ENCODE results near the gene LIF.
"Not testable (repeated sequence)": the region's sequence is repeated elsewhere in the genome, so short reads cannot be mapped to it uniquely, and the experiment has no call there.

The LIF gene

GRCh38 chr22:30206944-30207343 is 39.6 kb downstream of the LIF start:
- DNase-seq (ENCODE audit: low spot score) = no peak

GRCh38 chr22:30205281-30206115 is 41.1 kb downstream of the LIF start:
- no peak for DNase-seq (ENCODE audit: low spot score)

- no peak for DNase-seq (ENCODE audit: low spot score)
These were observed 41.8 kb downstream of the LIF start for GRCh38 chr22:30204742-30205111.

- DNase-seq (ENCODE audit: low spot score) = no peak
These were observed 42.4 kb downstream of the LIF start for GRCh38 chr22:30204015-30204741.

- DNase-seq (ENCODE audit: low spot score) = no peak
These were observed 44.0 kb downstream of the LIF start for GRCh38 chr22:30202531-30203006.

GRCh38 chr22:30201945-30202344 is 44.6 kb downstream of the LIF start:
- no peak for DNase-seq (ENCODE audit: low spot score)

- DNase-seq (ENCODE audit: low spot score) = not testable (repeated sequence)
These were observed 45.7 kb downstream of the LIF start for GRCh38 chr22:30200905-30201304.

- DNase-seq (ENCODE audit: low spot score) = peak; percentile 69
These were observed 47.6 kb downstream of the LIF start for GRCh38 chr22:30198921-30199320.

- no peak for DNase-seq (ENCODE audit: low spot score)
These were observed 48.3 kb downstream of the LIF start for GRCh38 chr22:30198152-30198825.

- no peak for DNase-seq (ENCODE audit: low spot score)
These were observed 49.2 kb downstream of the LIF start for GRCh38 chr22:30197389-30197788.

- DNase-seq (ENCODE audit: low spot score) = no peak
These were observed 49.7 kb downstream of the LIF start for GRCh38 chr22:30196880-30197336.

- peak; percentile 82 for DNase-seq (ENCODE audit: low spot score)
These were observed 50.2 kb downstream of the LIF start for GRCh38 chr22:30196141-30196879.

GRCh38 chr22:30195245-30196140 is 51.1 kb downstream of the LIF start:
- DNase-seq (ENCODE audit: low spot score) = no peak

- DNase-seq (ENCODE audit: low spot score) = no peak
These were observed 53.4 kb downstream of the LIF start for GRCh38 chr22:30193031-30193775.

GRCh38 chr22:30192427-30192826 is 54.1 kb downstream of the LIF start:
- DNase-seq (ENCODE audit: low spot score) = no peak

- no peak for DNase-seq (ENCODE audit: low spot score)
These were observed 55.4 kb downstream of the LIF start for GRCh38 chr22:30191040-30191701.

GRCh38 chr22:30190574-30190973 is 56.0 kb downstream of the LIF start:
- DNase-seq (ENCODE audit: low spot score) = no peak

Measured in activated CD4-positive, alpha-beta T cell treated with anti-CD3 and anti-CD28 coated beads, Interleukin-2, Interleukin-4, amounts not matched to agents 100 ng/mL and 50 ng/mL, durations not matched to agents 16 hours and 8 hours (primary cell).